Sigmoid colon (tissue), 7 donors: Measurements from ENCODE around the gene DCDC2C. TPM values are rescaled to one million over a fixed set of nuclear protein-coding genes. Genes with fewer than 3 reads are reported as not detected.

ENCODE experiments used
- DNase-seq: peaks from one replicate; pipeline ENCODE4 v3.0.0-alpha.2; 2019
- H3K27ac ChIP-seq, 4 donors: fragments of 200-600 bp; sonication (generic); one replicate each; pipeline ENCODE4 v1.5.1; 2016 to 2019; ENCODE audit warnings: mild to moderate bottlenecking in 1 of 4
- H3K27me3 ChIP-seq, 3 donors: fragments of 200-600 bp; sonication (generic); one replicate each; pipeline ENCODE4 v1.5.1; 2019; ENCODE audit warnings: mild to moderate bottlenecking in 1 of 3
- H3K36me3 ChIP-seq, 4 donors: fragments of 200-600 bp; sonication (generic); one replicate each; pipeline ENCODE4 v1.5.1; 2016 to 2019
- H3K4me1 ChIP-seq, 4 donors: fragments of 200-600 bp; sonication (generic); one replicate each; pipeline ENCODE4 v1.5.1; 2017 to 2019
- H3K4me3 ChIP-seq, 4 donors: fragments of 200-600 bp; sonication (generic); one replicate each; pipeline ENCODE4 v1.5.1; 2017 to 2019; ENCODE audit warnings: mild to moderate bottlenecking in 2 of 4, moderate library complexity in 1 of 4
- H3K9me3 ChIP-seq, 4 donors: fragments of 200-600 bp in 3 of 4; sonication (generic) in 3 of 4; one replicate each; pipeline versions ENCODE4 v1.5.1 to v1.6.1; 2013 to 2019
- CTCF ChIP-seq, 4 experiments: fragments of 450-650 bp in 3 of 4; fragments of 200-600 bp in 1 of 4; IDR thresholded peaks; one replicate each; pipeline ENCODE4 v1.5.1; 2016 to 2019; ENCODE audit warnings: antibody characterized with exemption in 4 of 4, mild to moderate bottlenecking in 3 of 4, moderate library complexity in 2 of 4
- EP300 ChIP-seq, 4 donors: sonication (generic); formaldehyde crosslinking; IDR thresholded peaks; one replicate each; pipeline ENCODE4 v1.6.1; 2017; ENCODE audit warnings: antibody characterized with exemption in 4 of 4
- POLR2A ChIP-seq, 2 donors: fragments of 450-650 bp; IDR thresholded peaks; one replicate each; pipeline ENCODE4 v1.6.1; 2016; ENCODE audit warnings: antibody characterized with exemption in 2 of 2, mild to moderate bottlenecking in 2 of 2, moderate library complexity in 2 of 2
- POLR2AphosphoS5 ChIP-seq, 4 donors: sonication (generic); formaldehyde crosslinking; IDR thresholded peaks; one replicate each; pipeline ENCODE4 v1.6.1; 2017; ENCODE audit warnings: antibody characterized with exemption in 4 of 4
- WGBS, 2 donors: extraction: QIAGEN DNeasy Blood & Tissue Kit; methylation state at CpG; one replicate each; pipeline ENCODE4 v1.1.7; 2013; 5-methylcytosine and 5-hydroxymethylcytosine counted together
- intact Hi-C: fragments of 100-400 bp; cut with DNase I; formaldehyde crosslinking; loops from one replicate; pipeline ENCODE4 v1.15.1; 2023
- polyA plus RNA-seq, 3 donors: library from polyadenylated mRNA; stranded (reverse); fragments of 200-250 nt; gene quantifications; one replicate each; pipeline ENCODE4 v1.2.3, GENCODE V29; 2013
- total RNA-seq, 4 donors: library from RNA; depleted of rRNA; stranded (reverse); fragments of >200 nt; gene quantifications; one replicate each; pipeline ENCODE4 v1.1.0, GENCODE V29; 2016
- donor health status: healthy with polysubstance abuse.
- donor health status: Bipolar disorder and iron deficiency.
- donor health status: healthy.

Gene DCDC2C
- total and polyA plus RNA-seq, 7 donors: 0.33 TPM; not detected in 6

- no peak for TF ChIP-seq CTCF (IDR thresholded peaks at IDR 0.05)
- TF ChIP-seq POLR2A (IDR thresholded peaks at IDR 0.05): no peak
- TF ChIP-seq EP300 (IDR thresholded peaks at IDR 0.05): no peak
- TF ChIP-seq POLR2AphosphoS5 (IDR thresholded peaks at IDR 0.05): no peak
- intact Hi-C loops: no loop called here
- H3K9me3 ChIP-seq: no peaks in the 10 kb centered on the region
- no peaks in the 10 kb centered on the region for H3K4me1 ChIP-seq
- H3K27me3 ChIP-seq: no peaks in the 10 kb centered on the region
- 92 to 93% methylated on average over 5 of the region's 5 CpGs for WGBS, 2 donors
- DNase-seq: no peak
- H3K36me3 ChIP-seq: no peaks in the 10 kb centered on the region
- no peak overlapping the region for H3K27ac ChIP-seq
- no peak overlapping the region for H3K4me3 ChIP-seq
Measured at GRCh38 chr2:3793249-3793648, 89.9 kb downstream of the DCDC2C start.

DNA sequence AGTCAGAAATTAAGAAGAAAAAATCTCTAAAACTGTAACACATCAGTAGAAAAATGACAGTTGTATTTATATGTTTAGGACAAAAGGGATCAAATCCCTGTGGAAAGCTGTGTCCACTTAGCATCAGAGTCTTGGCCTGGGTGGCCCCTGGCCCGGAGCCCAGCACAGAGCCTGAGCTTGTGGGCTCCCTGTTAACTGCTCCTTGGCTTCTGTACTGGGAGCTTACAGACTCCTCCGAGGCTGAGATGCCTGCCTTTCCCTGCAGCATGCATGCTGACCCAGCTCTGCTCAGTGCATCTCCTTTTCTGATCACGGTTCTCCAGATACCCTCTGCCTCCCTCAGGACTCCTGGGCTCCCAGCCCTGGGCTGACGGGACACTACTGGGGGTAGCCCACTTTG is 98.1 kb downstream of the DCDC2C start:
- 52 to 76% methylated on average over 4 of the region's 4 CpGs for WGBS, 2 donors
- H3K4me3 ChIP-seq: no peak overlapping the region
- no peaks in the 10 kb centered on the region for H3K9me3 ChIP-seq
- no peaks in the 10 kb centered on the region for H3K36me3 ChIP-seq
- intact Hi-C loops: no loop called here
- H3K4me1 ChIP-seq: no peaks in the 10 kb centered on the region
- no peak for DNase-seq
- H3K27ac ChIP-seq: no peak overlapping the region
- TF ChIP-seq POLR2A (IDR thresholded peaks at IDR 0.05) (no peak), EP300 (IDR thresholded peaks at IDR 0.05) (no peak), CTCF (IDR thresholded peaks at IDR 0.05) (no peak), POLR2AphosphoS5 (IDR thresholded peaks at IDR 0.05) (no peak)
- no peaks in the 10 kb centered on the region for H3K27me3 ChIP-seq

GRCh38 chr2:3805201-3805939 is 102.0 kb downstream of the DCDC2C start:
- H3K27me3 ChIP-seq: no peaks in the 10 kb centered on the region
- H3K27ac ChIP-seq: no peak overlapping the region
- DNase-seq: no peak
- no peak for TF ChIP-seq EP300 (IDR thresholded peaks at IDR 0.05)
- no peak for TF ChIP-seq CTCF (IDR thresholded peaks at IDR 0.05)
- no peak for TF ChIP-seq POLR2A (IDR thresholded peaks at IDR 0.05)
- TF ChIP-seq POLR2AphosphoS5 (IDR thresholded peaks at IDR 0.05): no peak
- H3K4me3 ChIP-seq: no peak overlapping the region
- no peaks in the 10 kb centered on the region for H3K4me1 ChIP-seq
- H3K36me3 ChIP-seq: no peaks in the 10 kb centered on the region
- H3K9me3 ChIP-seq: no peaks in the 10 kb centered on the region
- WGBS, 2 donors: 58 to 59% methylated on average over 15 of the region's 15 CpGs
- intact Hi-C loops: no loop called here

GRCh38 chr2:3806168-3806567 is 102.8 kb downstream of the DCDC2C start:
- no peaks in the 10 kb centered on the region for H3K27me3 ChIP-seq
- no peak overlapping the region for H3K27ac ChIP-seq
- H3K9me3 ChIP-seq: peaks cover 0 to 3% (median 0%) of the 10 kb centered on the region in 4 donors
- intact Hi-C loops: no loop called here
- no peaks in the 10 kb centered on the region for H3K36me3 ChIP-seq
- TF ChIP-seq POLR2A (IDR thresholded peaks at IDR 0.05) (no peak), POLR2AphosphoS5 (IDR thresholded peaks at IDR 0.05) (no peak), EP300 (IDR thresholded peaks at IDR 0.05) (no peak), CTCF (IDR thresholded peaks at IDR 0.05) (no peak)
- no peak overlapping the region for H3K4me3 ChIP-seq
- no peaks in the 10 kb centered on the region for H3K4me1 ChIP-seq
- WGBS, 2 donors: 77 to 80% methylated on average over 10 of the region's 10 CpGs
- no peak for DNase-seq

DNA sequence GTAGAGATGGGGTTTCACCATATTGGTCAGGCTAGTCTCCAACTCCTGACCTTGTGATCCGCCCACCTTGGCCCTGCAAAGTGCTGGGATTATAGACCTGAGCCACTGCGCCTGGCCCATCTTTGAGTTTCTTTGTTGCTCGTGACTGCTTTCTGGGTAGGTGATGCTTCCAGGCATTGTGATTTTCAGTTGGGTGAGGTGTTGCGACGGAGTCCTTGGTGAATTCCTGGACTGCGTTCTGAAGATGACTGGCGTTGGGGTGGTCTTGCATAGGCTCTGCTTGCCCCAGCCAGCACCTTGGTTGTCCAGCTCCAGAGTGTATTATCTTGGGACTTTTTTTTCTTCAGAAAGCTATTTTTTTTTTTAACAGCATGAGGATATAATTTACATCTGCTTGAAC is 103.4 kb downstream of the DCDC2C start:
- no peak overlapping the region for H3K4me3 ChIP-seq
- no peaks in the 10 kb centered on the region for H3K27me3 ChIP-seq
- WGBS, 2 donors: 70 to 95% methylated on average over 7 of the region's 7 CpGs
- H3K36me3 ChIP-seq: no peaks in the 10 kb centered on the region
- no peak overlapping the region for H3K27ac ChIP-seq
- H3K9me3 ChIP-seq: peaks cover 0 to 3% (median 0%) of the 10 kb centered on the region in 4 donors
- DNase-seq: no peak
- intact Hi-C loops: no loop called here
- TF ChIP-seq CTCF (IDR thresholded peaks at IDR 0.05): no peak
- TF ChIP-seq POLR2A (IDR thresholded peaks at IDR 0.05): no peak
- TF ChIP-seq EP300 (IDR thresholded peaks at IDR 0.05): no peak
- TF ChIP-seq POLR2AphosphoS5 (IDR thresholded peaks at IDR 0.05): no peak
- no peaks in the 10 kb centered on the region for H3K4me1 ChIP-seq
